KG1 (cell line): ENCODE results near the gene UPK2.
A peak's percentile ranks its signal among the peaks of the same experiment; 100 is the strongest.
"Not testable (repeated sequence)": the region's sequence is repeated elsewhere in the genome, so short reads cannot be mapped to it uniquely, and the experiment has no call there.

Experiments used
- DNase-seq: peaks from one replicate; lab custom pipeline; 2025; lab: John Stamatoyannopoulos, UW

The UPK2 gene

DNA sequence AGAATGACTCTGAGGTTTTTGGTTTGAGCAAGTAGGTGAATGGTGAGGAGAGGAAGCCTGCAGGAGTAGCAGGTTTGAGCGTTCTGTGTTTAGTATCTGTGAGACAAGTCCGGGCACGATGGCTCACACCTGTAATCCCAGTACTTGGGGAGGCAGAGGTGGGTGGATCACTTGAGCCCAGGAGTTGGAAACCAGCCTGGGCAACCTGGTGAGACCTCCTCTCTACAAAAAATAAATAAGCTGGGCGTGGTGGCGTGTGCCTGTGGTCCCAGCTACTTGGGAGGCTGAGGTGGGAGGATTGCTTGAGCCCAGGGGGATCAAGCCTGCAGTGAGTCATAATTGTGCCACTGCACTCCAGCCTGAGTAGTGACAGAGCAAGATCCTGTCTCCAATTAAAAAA, 32.2 kb downstream of the UPK2 start:
- no peak for DNase-seq

- not testable (repeated sequence) for DNase-seq
These were observed 35.5 kb downstream of the UPK2 start for GRCh38 chr11:118991486-118992038.

DNA sequence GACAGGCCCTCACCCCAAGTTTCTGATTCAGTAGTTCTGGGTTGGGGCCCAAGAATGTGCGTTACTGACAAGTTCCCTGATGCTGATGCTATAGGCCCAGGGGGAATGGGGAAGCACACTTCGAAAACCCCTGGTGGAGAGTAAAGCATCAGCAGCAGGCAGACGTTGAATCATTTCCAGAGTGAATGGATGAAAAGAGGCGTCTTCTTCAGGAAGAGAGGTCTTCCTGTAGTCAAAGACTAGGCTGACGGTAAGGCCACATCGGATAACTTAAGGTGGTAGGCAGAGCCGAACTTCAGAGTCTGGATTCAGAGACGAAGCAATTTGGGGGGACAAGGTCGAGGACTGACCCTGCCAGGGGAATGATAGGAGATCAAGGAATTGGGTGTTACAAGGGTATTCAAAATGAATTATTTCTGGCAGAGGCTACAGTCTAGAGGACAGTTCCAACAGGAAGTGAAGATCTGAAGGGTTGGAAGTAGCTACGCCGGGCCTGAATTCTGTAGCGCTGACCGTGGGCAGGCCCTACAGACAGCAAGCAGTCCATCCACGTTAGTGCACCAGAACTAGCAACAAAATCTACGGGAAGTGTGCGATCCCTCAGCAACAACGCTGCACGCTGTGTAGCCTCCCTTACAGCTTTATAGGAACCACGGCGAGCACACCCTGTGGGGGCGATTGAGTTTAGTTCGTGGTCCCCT, 41.0 kb downstream of the UPK2 start:
- DNase-seq, result peak; percentile 53

- peak; percentile 91 for DNase-seq
These were observed 41.7 kb downstream of the UPK2 start, which contains the start of gene CENATAC for GRCh38 chr11:118997627-118998387. CENATAC (plus strand) TSS chr11:118998138; CDS start chr11:118998198, 60 bp downstream.

DNA sequence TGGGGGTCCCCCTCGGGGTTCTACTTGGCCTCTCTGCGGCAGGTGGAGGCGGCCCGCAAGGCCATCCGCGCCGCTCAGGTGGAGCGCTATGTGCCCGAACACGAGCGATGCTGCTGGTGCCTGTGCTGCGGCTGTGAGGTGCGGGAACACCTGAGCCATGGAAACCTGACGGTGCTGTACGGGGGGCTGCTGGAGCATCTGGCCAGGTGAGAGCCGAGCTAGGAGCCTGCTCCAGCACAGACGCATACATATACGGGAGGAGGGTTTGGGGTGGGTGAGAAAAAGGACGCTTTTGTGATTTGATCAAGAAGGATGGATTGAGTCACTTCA, 42.3 kb downstream of the UPK2 start:
- DNase-seq, result no peak

DNA sequence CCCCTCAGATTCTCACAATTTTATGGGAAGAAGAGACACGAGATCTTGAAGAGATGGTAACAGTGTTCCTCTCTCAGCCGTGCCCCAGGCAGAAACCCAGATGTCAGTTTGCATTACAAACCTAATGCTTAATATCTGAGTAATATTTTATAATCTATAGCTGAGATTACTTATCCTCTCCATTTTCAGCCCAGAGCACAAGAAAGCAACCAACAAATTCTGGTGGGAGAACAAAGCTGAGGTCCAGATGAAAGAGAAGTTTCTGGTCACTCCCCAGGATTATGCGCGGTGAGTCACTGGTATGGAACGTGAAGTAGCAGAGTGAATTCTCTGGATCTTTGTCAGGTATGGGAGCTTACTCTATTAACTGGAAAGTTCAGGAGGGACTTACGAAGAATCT, 42.7 kb downstream of the UPK2 start:
- DNase-seq, result no peak

DNA sequence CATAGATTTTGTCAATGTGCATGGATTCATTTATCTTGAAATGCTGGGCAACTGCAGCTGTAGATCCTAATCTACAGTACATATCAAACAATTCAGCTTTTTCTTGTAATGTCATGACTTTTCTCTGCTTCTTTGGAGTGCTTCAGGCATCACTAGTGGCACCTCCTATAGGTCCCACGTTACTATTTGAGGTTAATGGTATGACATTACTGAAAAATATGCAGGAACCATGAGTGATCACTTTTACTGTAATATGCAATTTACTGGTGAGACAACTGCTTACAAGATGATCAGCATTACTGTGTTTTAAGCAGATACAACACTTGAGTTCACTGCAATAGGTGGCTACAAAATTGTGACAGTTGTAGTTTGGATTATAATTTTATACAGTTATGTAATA, 44.8 kb downstream of the UPK2 start:
- no peak for DNase-seq

GRCh38 chr11:119006656-119007055, 50.6 kb downstream of the UPK2 start:
- no peak for DNase-seq
